Measurements from ENCODE around the gene DOCK1.

The DOCK1 gene

DNA sequence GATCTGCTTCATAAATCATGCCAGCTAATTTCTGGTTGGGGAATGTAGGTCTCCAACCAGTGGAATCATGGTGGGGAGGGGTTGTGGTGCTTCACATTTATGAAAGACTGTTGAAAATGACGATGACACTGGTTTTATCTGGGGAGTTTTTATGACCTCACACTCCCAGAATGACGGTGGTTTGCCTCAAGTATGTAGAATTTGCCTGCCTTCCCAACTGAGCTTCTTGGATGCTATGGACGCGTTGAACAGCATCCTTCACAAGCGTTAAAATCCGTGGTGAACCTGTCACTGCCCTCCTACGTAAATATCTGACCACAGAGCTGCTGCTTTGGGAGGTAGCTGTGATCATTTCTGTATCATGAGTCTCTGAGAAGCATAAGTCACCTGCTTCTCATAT, 287.9 kb downstream of the DOCK1 start:
- H3K36me3 ChIP-seq: no peaks in the 10 kb centered on the region
- TF ChIP-seq, protein P1, sequence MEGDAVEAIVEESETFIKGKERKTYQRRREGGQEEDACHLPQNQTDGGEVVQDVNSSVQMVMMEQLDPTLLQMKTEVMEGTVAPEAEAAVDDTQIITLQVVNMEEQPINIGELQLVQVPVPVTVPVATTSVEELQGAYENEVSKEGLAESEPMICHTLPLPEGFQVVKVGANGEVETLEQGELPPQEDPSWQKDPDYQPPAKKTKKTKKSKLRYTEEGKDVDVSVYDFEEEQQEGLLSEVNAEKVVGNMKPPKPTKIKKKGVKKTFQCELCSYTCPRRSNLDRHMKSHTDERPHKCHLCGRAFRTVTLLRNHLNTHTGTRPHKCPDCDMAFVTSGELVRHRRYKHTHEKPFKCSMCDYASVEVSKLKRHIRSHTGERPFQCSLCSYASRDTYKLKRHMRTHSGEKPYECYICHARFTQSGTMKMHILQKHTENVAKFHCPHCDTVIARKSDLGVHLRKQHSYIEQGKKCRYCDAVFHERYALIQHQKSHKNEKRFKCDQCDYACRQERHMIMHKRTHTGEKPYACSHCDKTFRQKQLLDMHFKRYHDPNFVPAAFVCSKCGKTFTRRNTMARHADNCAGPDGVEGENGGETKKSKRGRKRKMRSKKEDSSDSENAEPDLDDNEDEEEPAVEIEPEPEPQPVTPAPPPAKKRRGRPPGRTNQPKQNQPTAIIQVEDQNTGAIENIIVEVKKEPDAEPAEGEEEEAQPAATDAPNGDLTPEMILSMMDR (IDR thresholded peaks at IDR 0.05; ENCODE audit: low read depth, low read length): no peak
- H3K27ac ChIP-seq: no peak overlapping the region
- no peak overlapping the region for H3K4me3 ChIP-seq (ENCODE audit: low read depth, low read length)
- DNase-seq: no peak
- no peaks in the 10 kb centered on the region for H3K9me3 ChIP-seq (ENCODE audit: severe bottlenecking)
- peaks cover 10% of the 10 kb centered on the region for H3K27me3 ChIP-seq (ENCODE audit: insufficient read depth, low read depth, severe bottlenecking)

DNA sequence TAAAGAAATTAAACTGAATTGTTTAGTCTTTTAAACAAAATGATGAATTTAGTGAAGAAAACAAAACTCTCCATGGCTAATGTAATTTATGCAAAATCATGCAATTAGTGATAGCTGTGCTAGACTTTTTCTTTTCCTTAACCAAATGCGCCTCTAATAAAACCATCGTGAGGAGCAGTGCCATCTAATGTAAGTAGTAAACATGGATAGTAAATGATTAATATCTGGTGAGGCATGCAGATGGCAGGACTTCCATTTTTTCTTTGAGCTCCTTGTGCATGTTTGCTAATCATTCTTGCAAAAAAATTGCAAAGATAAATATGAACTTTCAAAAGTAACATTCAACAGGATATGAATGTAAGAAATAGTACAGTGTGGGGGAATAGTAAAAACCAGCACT, 288.9 kb downstream of the DOCK1 start:
- Histone ChIP-seq H3K27ac (no peak overlapping the region), H3K36me3 (no peaks in the 10 kb centered on the region), H3K9me3 (ENCODE audit: severe bottlenecking) (no peaks in the 10 kb centered on the region), H3K4me3 (ENCODE audit: low read depth, low read length) (no peak overlapping the region), H3K27me3 (ENCODE audit: insufficient read depth, low read depth, severe bottlenecking) (peaks cover 10% of the 10 kb centered on the region)
- TF ChIP-seq, protein P1 (IDR thresholded peaks at IDR 0.05; ENCODE audit: low read depth, low read length): no peak
- DNase-seq: no peak

DNA sequence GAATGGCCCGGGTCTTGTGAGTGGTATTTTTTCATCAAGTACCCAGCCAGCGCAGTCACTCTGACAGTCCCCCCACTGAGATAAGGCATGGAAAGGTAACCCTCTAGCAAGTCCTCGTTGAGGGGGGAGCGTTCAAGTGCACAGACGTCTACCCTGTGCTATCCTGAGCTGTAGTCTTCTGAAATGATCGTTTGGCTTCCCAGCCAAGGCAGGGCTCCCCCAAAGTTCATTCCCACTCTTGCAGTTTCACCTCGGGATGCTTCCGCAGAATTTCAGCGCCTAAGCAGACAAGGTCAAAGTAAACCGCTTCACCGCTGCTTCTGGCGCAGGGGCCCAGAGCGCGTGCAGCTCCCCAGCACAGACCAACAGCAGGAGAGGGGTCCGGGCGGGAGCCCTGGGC, 289.4 kb downstream of the DOCK1 start:
- no peaks in the 10 kb centered on the region for H3K36me3 ChIP-seq
- H3K9me3 ChIP-seq (ENCODE audit: severe bottlenecking): no peaks in the 10 kb centered on the region
- no peak overlapping the region for H3K27ac ChIP-seq
- no peak for DNase-seq
- H3K27me3 ChIP-seq (ENCODE audit: insufficient read depth, low read depth, severe bottlenecking): peaks cover 10% of the 10 kb centered on the region
- TF ChIP-seq, protein P1 (IDR thresholded peaks at IDR 0.05; ENCODE audit: low read depth, low read length): no peak
- no peak overlapping the region; the same call in 1 of the 2 replicates for H3K4me3 ChIP-seq (ENCODE audit: low read depth, low read length)

DNA sequence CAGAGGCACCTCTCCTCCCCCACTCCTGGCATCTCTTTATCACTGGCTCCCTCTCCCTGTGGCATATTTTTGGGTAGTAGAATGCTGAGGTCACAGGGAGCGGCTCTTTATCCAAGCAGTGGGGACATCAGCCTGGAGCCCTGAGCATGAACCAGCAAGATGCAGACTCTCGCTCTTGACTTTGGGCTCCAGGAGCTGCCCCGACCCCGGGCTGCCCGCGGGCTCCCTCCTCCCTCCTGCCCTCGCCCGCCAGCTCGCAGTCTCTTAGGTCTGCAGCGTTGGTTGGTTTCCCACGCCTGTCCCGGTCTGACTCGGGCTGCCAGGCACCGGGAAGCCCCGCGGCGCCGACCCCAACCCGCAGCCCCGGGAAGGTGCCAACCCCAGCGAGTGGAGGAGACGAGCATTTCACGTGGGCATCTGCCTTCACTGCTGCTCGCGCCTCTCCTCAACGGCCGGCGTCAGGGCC, 289.8 kb downstream of the DOCK1 start:
- DNase-seq: peak; percentile 11

DNA sequence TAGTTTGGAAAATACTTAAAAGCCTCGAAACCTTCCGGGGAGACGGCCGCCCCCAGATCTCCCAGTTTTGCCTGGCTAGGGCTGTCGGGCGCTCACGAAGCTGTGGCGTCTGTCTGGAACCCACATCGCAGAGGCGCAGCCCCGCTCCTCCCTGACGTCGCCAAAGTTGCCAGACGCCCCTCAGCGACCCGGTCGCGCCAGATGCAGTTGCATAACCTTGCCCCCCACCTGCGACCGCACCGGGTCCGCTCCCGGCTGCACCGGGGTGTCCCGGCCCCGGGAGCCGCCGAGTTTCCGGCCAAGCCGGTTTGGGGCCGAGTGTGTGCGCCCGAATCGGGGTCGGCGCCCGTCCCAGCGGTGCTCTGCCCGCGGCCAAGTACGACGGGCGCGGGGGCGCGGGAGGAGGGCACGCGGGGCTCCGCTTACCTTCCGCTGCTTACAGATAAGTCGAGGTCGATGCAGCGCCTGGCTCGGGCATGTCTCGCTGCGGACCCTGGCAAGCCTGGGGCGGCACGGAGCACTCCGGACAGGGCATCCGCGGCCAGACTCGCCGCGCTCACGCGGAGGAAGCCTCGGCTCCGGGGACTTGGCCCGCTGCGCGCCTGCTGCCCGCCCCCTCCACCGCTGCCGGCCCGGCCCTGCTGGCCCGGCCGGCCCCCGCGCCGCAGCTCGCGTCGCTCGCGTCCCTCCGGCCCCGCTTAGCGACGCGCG, 290.5 kb downstream of the DOCK1 start:
- peak overlapping the region; percentile 54 for H3K4me3 ChIP-seq (ENCODE audit: low read depth, low read length)
- H3K36me3 ChIP-seq: no peaks in the 10 kb centered on the region
- DNase-seq: peak; percentile 23
- H3K9me3 ChIP-seq (ENCODE audit: severe bottlenecking): no peaks in the 10 kb centered on the region
- H3K27me3 ChIP-seq (ENCODE audit: insufficient read depth, low read depth, severe bottlenecking): peaks cover 10% of the 10 kb centered on the region
- H3K27ac ChIP-seq: no peak overlapping the region
- TF ChIP-seq, protein P1 (IDR thresholded peaks at IDR 0.05; ENCODE audit: low read depth, low read length): no peak

More for the DNA sequence above, 289.8 kb downstream of the DOCK1 start:
- H3K27ac ChIP-seq: no peak overlapping the region
- no peaks in the 10 kb centered on the region for H3K36me3 ChIP-seq
- TF ChIP-seq, protein P1 (IDR thresholded peaks at IDR 0.05; ENCODE audit: low read depth, low read length): no peak
- H3K4me3 ChIP-seq (ENCODE audit: low read depth, low read length): peak overlapping the region; percentile 54
- H3K9me3 ChIP-seq (ENCODE audit: severe bottlenecking): no peaks in the 10 kb centered on the region
- H3K27me3 ChIP-seq (ENCODE audit: insufficient read depth, low read depth, severe bottlenecking): peaks cover 10% of the 10 kb centered on the region

Data from WERI-Rb-1 (cell line).